Transverse colon (tissue), 4 donors: ENCODE results near the gene ACVR1.

ENCODE experiments used
- CTCF ChIP-seq, 5 experiments: fragments of 200-600 bp in 3 of 5; fragments of 450-650 bp in 2 of 5; sonication (generic) in 3 of 5; IDR thresholded peaks; 1 replicate in 2 of 5; 2 replicates in 3 of 5; pipeline ENCODE4 v1.5.1; 2016 to 2017; ENCODE audit warnings: antibody characterized with exemption in 5 of 5, inconsistent platforms in 3 of 5, mild to moderate bottlenecking in 2 of 5, moderate library complexity in 1 of 5
- POLR2AphosphoS5 ChIP-seq, 3 donors: sonication (generic); formaldehyde crosslinking; IDR thresholded peaks; one replicate each; pipeline ENCODE4 v1.6.1; 2016; ENCODE audit warnings: antibody characterized with exemption in 3 of 3

GRCh38 chr2:157898591-157898996 lies 22.5 kb upstream of the ACVR1 start:
- TF ChIP-seq CTCF (IDR thresholded peaks at IDR 0.05) (no peak), POLR2AphosphoS5 (IDR thresholded peaks at IDR 0.05) (no peak)
